ENCODE data around the gene NEURL3. TPM values are rescaled to one million over a fixed set of nuclear protein-coding genes. Genes with fewer than 3 reads are reported as not detected.

The NEURL3 gene
- total and polyA plus RNA-seq, 2 of the 8 experiments (the other 6 are each of a cell fraction or from before 2014, with no cell fraction given): not detected

DNA sequence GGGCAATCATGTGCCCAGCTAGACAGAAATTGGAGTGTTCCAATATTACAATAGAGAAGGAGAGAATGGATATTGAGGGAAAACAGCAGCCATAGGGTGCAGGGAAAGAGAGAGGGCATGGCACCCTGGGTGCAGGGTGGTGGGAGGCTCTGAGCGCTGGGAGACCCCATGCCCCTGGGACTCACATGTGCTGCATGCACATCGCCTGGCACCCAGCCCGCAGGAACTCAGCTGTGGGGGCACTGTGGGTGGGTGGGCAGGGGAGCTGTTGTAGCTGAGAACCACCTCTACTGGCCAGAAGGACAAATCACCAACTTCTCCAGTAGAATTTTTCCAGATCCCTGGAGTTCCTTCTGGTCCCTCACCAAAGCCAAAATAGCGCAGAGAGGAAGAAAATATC lies 7.2 kb upstream of the NEURL3 start:
- no peaks in the 10 kb centered on the region; the same call in 1 of the 2 replicates for H3K23me2 ChIP-seq (ENCODE audit: low read depth, low read length)
- H3K23ac ChIP-seq (ENCODE audit: insufficient read length): no peak overlapping the region
- H3K18ac ChIP-seq (ENCODE audit: extremely low read depth, low read length): no peak overlapping the region
- FAIRE-seq (no peak), DNase-seq (ENCODE audit: low read depth in 1 of 2, low spot score in 2 of 2) (no peak)
- peaks cover 0 to 6% (median 5%) of the 10 kb centered on the region in 4 experiments; a peak in 3 of 7 replicates for H3K4me1 ChIP-seq (replicated peaks in 1 of 4; ENCODE audit: control insufficient read depth in 3 of 4, insufficient read depth in 4 of 4, low read length in 3 of 4)
- no peak overlapping the region for H3K14ac ChIP-seq (ENCODE audit: insufficient read length)
- no peak overlapping the region for H2AFZ ChIP-seq (ENCODE audit: low read length)
- no peak overlapping the region for H3K9ac ChIP-seq (replicated peaks in 1 of 4; ENCODE audit: extremely low read depth in 1 of 4, low read depth in 3 of 4, low read length in 3 of 4)
- H4K20me1 ChIP-seq (replicated peaks in 1 of 2; ENCODE audit: control insufficient read depth in 1 of 2, insufficient read depth in 2 of 2, low read length in 2 of 2): no peaks in the 10 kb centered on the region
- ChIA-PET POLR2A (ENCODE audit: partially characterized antibody) (no interaction called here), CTCF (ENCODE audit: partially characterized antibody) (interaction anchor here (0.6 to 10.3 kb wide), 10 partner anchors 16 to 275 kb away, joined by 3 to 171 read pairs (median 6); no protein-coding TSS in a partner anchor)
- H2BK120ac ChIP-seq (replicated peaks; ENCODE audit: low read depth, low read length): no peak overlapping the region
- H2BK5ac ChIP-seq (ENCODE audit: low read depth, low read length): no peak overlapping the region
- no peak overlapping the region for H3K56ac ChIP-seq (replicated peaks; ENCODE audit: insufficient read length, low read depth, low read length)
- H4K91ac ChIP-seq (replicated peaks; ENCODE audit: insufficient read length, low read length): no peak overlapping the region
- no peak overlapping the region for H2AK5ac ChIP-seq (ENCODE audit: low read depth, low read length)
- H2BK12ac ChIP-seq (ENCODE audit: low read depth, low read length): no peak overlapping the region
- no peaks in the 10 kb centered on the region for H3K36me3 ChIP-seq (ENCODE audit: control insufficient read depth in 2 of 4, insufficient read depth in 4 of 4, low read length in 3 of 4)
- no peak overlapping the region for H4K5ac ChIP-seq (ENCODE audit: insufficient read length, low read depth, low read length)
- H3K9me3 ChIP-seq (ENCODE audit: insufficient read depth in 2 of 2, low read depth in 1 of 2, low read length in 1 of 2): peaks cover 0 to 4% of the 10 kb centered on the region in 2 experiments; a peak in 1 of 4 replicates
- H3K27me3 ChIP-seq (replicated peaks in 1 of 4; ENCODE audit: control insufficient read depth in 3 of 4, extremely low read depth in 1 of 4, insufficient read depth in 3 of 4, low read length in 3 of 4): peaks cover 4 to 14% (median 10%) of the 10 kb centered on the region in 4 experiments
- no peak overlapping the region for H4K8ac ChIP-seq (ENCODE audit: extremely low read depth, insufficient read depth, low read length)
- H2BK15ac ChIP-seq (ENCODE audit: low read length): no peak overlapping the region
- no peak overlapping the region for H3K4me3 ChIP-seq (ENCODE audit: extremely low read depth in 1 of 4, insufficient read depth in 2 of 4, low read depth in 3 of 4, low read length in 4 of 4)
- no peak overlapping the region for H2BK20ac ChIP-seq (ENCODE audit: low read length)
- 94% methylated on average over 4 of the region's 4 CpGs; no CpG with 5 or more reads in 1 of the 2 experiments for WGBS, 2 experiments (ENCODE audit: extremely low coverage in 1 of 2, insufficient coverage in 1 of 2, insufficient read length in 1 of 2, insufficient replicate concordance in 2 of 2, low coverage in 1 of 2, low lambda C conversion rate in 2 of 2, missing lambda C conversion rate in 1 of 2)
- H3K27ac ChIP-seq (ENCODE audit: low read depth, low read length): no peak overlapping the region
- H3K4ac ChIP-seq (replicated peaks; ENCODE audit: insufficient read length, low read depth, low read length): no peak overlapping the region
- no peaks in the 10 kb centered on the region for H3K79me1 ChIP-seq (ENCODE audit: low read depth, low read length)
- H3K79me2 ChIP-seq (ENCODE audit: control insufficient read depth in 1 of 2, insufficient read depth in 2 of 2, low read length in 2 of 2): no peaks in the 10 kb centered on the region
- no peak overlapping the region for H3K4me2 ChIP-seq (ENCODE audit: insufficient read depth in 1 of 2, low read depth in 2 of 2, low read length in 2 of 2)
- no peak for TF ChIP-seq RXRA (IDR thresholded peaks at IDR 0.05; ENCODE audit: insufficient read depth, low read depth, low read length)

Measured in H1 (cell line).